Measurements from ENCODE around the gene IMPG1. TPM values are rescaled to one million over a fixed set of nuclear protein-coding genes. Genes with fewer than 3 reads are reported as not detected.

Gene IMPG1
- total RNA-seq, 1 experiment from 2014 or later, result not detected

DNA sequence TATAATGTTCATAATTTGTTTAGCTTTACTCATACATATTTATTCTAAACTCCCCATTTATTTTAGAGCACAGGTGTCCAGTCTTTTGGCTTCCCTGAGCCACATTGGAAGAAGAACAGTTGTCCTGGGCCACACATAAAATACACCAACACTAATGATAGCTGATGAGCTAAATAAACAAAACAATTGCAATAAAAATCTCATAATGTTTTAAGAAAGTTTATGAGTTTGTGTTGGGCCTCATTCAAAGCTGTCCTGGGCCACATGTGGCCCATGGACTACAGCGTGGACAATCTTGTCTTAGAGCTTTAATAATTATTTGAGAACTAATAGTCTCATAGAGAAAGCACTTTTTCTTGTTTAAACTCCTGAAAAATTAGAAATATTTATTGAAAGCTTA is 192.2 kb downstream of the IMPG1 start:
- H2BK5ac ChIP-seq (ENCODE audit: insufficient read length, low read length), result no peak overlapping the region

More for the DNA sequence above, 192.2 kb downstream of the IMPG1 start:
- Histone ChIP-seq H3K23ac (ENCODE audit: insufficient read length, low read depth, low read length) (no peak overlapping the region), H3K14ac (ENCODE audit: insufficient read depth, low read length) (no peak overlapping the region), H3K79me2 (ENCODE audit: insufficient read depth, low read length) (no peaks in the 10 kb centered on the region), H2BK12ac (ENCODE audit: insufficient read length, low read depth, low read length) (no peak overlapping the region), H2BK15ac (ENCODE audit: low read depth, low read length) (no peak overlapping the region), H3K18ac (ENCODE audit: insufficient read length, low read depth, low read length) (no peak overlapping the region), H3K79me1 (ENCODE audit: insufficient read depth, low read depth, low read length, poor library complexity, severe bottlenecking) (no peaks in the 10 kb centered on the region), H3K27me3 (ENCODE audit: insufficient read depth, low read length) (no peaks in the 10 kb centered on the region), H3K9ac (ENCODE audit: extremely low read depth, insufficient read length, low read length) (no peak overlapping the region), H2BK120ac (ENCODE audit: low read depth, low read length, poor library complexity, severe bottlenecking) (no peak overlapping the region), H2AFZ (ENCODE audit: low read length) (no peak overlapping the region), H3T11ph (ENCODE audit: low read length) (no peak overlapping the region), H3K56ac (ENCODE audit: insufficient read length, low read depth, low read length) (no peak overlapping the region), H3K4me2 (ENCODE audit: insufficient read depth, insufficient read length, low read length) (no peak overlapping the region), H3K4ac (ENCODE audit: low read depth, low read length) (no peak overlapping the region), H3K27ac (ENCODE audit: insufficient read length, low read depth, low read length) (no peak overlapping the region), H4K5ac (ENCODE audit: insufficient read length, low read depth, low read length) (no peak overlapping the region), H4K91ac (ENCODE audit: insufficient read length, low read depth, low read length) (no peak overlapping the region), H4K8ac (replicated peaks; ENCODE audit: insufficient read length, low read depth, low read length) (no peak overlapping the region), H3K4me1 (ENCODE audit: insufficient read depth, low read length) (no peaks in the 10 kb centered on the region), H2AK5ac (ENCODE audit: insufficient read length, low read length) (no peak overlapping the region), H2BK20ac (ENCODE audit: low read depth, low read length, poor library complexity, severe bottlenecking) (no peak overlapping the region), H3K9me3 (ENCODE audit: control insufficient read depth, low read depth, low read length) (no peaks in the 10 kb centered on the region), H3K23me2 (ENCODE audit: insufficient read length, low read depth, low read length, poor library complexity, severe bottlenecking) (no peaks in the 10 kb centered on the region), H4K20me1 (ENCODE audit: control insufficient read depth, insufficient read depth, insufficient read length) (no peaks in the 10 kb centered on the region)
- H3K27me3 Mint-ChIP-seq (ENCODE audit: low read depth), result no peaks in the 10 kb centered on the region
- H3K4me3 Mint-ChIP-seq, result no peak overlapping the region
- no peaks in the 10 kb centered on the region for H3K9me3 Mint-ChIP-seq
- peaks cover 6 to 28% (median 26%) of the 10 kb centered on the region in 3 experiments for H3K36me3 Mint-ChIP-seq (ENCODE audit: insufficient read depth in 1 of 3, low read depth in 3 of 3)
- TF ChIP-seq, protein P1, sequence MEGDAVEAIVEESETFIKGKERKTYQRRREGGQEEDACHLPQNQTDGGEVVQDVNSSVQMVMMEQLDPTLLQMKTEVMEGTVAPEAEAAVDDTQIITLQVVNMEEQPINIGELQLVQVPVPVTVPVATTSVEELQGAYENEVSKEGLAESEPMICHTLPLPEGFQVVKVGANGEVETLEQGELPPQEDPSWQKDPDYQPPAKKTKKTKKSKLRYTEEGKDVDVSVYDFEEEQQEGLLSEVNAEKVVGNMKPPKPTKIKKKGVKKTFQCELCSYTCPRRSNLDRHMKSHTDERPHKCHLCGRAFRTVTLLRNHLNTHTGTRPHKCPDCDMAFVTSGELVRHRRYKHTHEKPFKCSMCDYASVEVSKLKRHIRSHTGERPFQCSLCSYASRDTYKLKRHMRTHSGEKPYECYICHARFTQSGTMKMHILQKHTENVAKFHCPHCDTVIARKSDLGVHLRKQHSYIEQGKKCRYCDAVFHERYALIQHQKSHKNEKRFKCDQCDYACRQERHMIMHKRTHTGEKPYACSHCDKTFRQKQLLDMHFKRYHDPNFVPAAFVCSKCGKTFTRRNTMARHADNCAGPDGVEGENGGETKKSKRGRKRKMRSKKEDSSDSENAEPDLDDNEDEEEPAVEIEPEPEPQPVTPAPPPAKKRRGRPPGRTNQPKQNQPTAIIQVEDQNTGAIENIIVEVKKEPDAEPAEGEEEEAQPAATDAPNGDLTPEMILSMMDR (conservative IDR thresholded peaks at IDR 0.05), result no peak
- no peak for DNase-seq
- H3K4me1 Mint-ChIP-seq, result peaks cover 8 to 10% of the 10 kb centered on the region in 2 experiments
- H3K27ac Mint-ChIP-seq, result no peak overlapping the region
- WGBS (ENCODE audit: extremely low coverage, insufficient read length, low lambda C conversion rate), result no CpG with 5 or more reads among the region's 1 CpG
